Sigmoid colon (tissue), 7 donors: ENCODE data around the gene PIK3CB. TPM values are rescaled to one million over a fixed set of nuclear protein-coding genes. Genes with fewer than 3 reads are reported as not detected.

Source experiments
- DNase-seq: peaks from one replicate; pipeline ENCODE4 v3.0.0-alpha.2; 2019
- H3K27ac ChIP-seq, 4 donors: fragments of 200-600 bp; sonication (generic); one replicate each; pipeline ENCODE4 v1.5.1; 2016 to 2019; ENCODE audit warnings: mild to moderate bottlenecking in 1 of 4
- H3K27me3 ChIP-seq, 3 donors: fragments of 200-600 bp; sonication (generic); one replicate each; pipeline ENCODE4 v1.5.1; 2019; ENCODE audit warnings: mild to moderate bottlenecking in 1 of 3
- H3K36me3 ChIP-seq, 4 donors: fragments of 200-600 bp; sonication (generic); one replicate each; pipeline ENCODE4 v1.5.1; 2016 to 2019
- H3K4me1 ChIP-seq, 4 donors: fragments of 200-600 bp; sonication (generic); one replicate each; pipeline ENCODE4 v1.5.1; 2017 to 2019
- H3K4me3 ChIP-seq, 4 donors: fragments of 200-600 bp; sonication (generic); one replicate each; pipeline ENCODE4 v1.5.1; 2017 to 2019; ENCODE audit warnings: mild to moderate bottlenecking in 2 of 4, moderate library complexity in 1 of 4
- H3K9me3 ChIP-seq, 4 donors: fragments of 200-600 bp in 3 of 4; sonication (generic) in 3 of 4; one replicate each; pipeline versions ENCODE4 v1.5.1 to v1.6.1; 2013 to 2019
- CTCF ChIP-seq, 4 experiments: fragments of 450-650 bp in 3 of 4; fragments of 200-600 bp in 1 of 4; IDR thresholded peaks; one replicate each; pipeline ENCODE4 v1.5.1; 2016 to 2019; ENCODE audit warnings: antibody characterized with exemption in 4 of 4, mild to moderate bottlenecking in 3 of 4, moderate library complexity in 2 of 4
- EP300 ChIP-seq, 4 donors: sonication (generic); formaldehyde crosslinking; IDR thresholded peaks; one replicate each; pipeline ENCODE4 v1.6.1; 2017; ENCODE audit warnings: antibody characterized with exemption in 4 of 4
- POLR2A ChIP-seq, 2 donors: fragments of 450-650 bp; IDR thresholded peaks; one replicate each; pipeline ENCODE4 v1.6.1; 2016; ENCODE audit warnings: antibody characterized with exemption in 2 of 2, mild to moderate bottlenecking in 2 of 2, moderate library complexity in 2 of 2
- POLR2AphosphoS5 ChIP-seq, 4 donors: sonication (generic); formaldehyde crosslinking; IDR thresholded peaks; one replicate each; pipeline ENCODE4 v1.6.1; 2017; ENCODE audit warnings: antibody characterized with exemption in 4 of 4
- WGBS, 2 donors: extraction: QIAGEN DNeasy Blood & Tissue Kit; methylation state at CpG; one replicate each; pipeline ENCODE4 v1.1.7; 2013; 5-methylcytosine and 5-hydroxymethylcytosine counted together
- intact Hi-C: fragments of 100-400 bp; cut with DNase I; formaldehyde crosslinking; loops from one replicate; pipeline ENCODE4 v1.15.1; 2023
- polyA plus RNA-seq, 3 donors: library from polyadenylated mRNA; stranded (reverse); fragments of 200-250 nt; gene quantifications; one replicate each; pipeline ENCODE4 v1.2.3, GENCODE V29; 2013
- total RNA-seq, 4 donors: library from RNA; depleted of rRNA; stranded (reverse); fragments of >200 nt; gene quantifications; one replicate each; pipeline ENCODE4 v1.1.0, GENCODE V29; 2016
- donor health status: healthy with polysubstance abuse.
- donor health status: Bipolar disorder and iron deficiency.
- donor health status: healthy.

The PIK3CB gene
- total and polyA plus RNA-seq, 7 donors = 17.4 to 29.5 (median 22.0) TPM

GRCh38 chr3:138867996-138868395, 33.3 kb upstream of the PIK3CB start:
- no peak for TF ChIP-seq POLR2A (IDR thresholded peaks at IDR 0.05)
- TF ChIP-seq CTCF (IDR thresholded peaks at IDR 0.05) = no peak
- no peak for TF ChIP-seq POLR2AphosphoS5 (IDR thresholded peaks at IDR 0.05)
- TF ChIP-seq EP300 (IDR thresholded peaks at IDR 0.05) = no peak
- H3K4me1 ChIP-seq = peaks cover 0 to 8% (median 2%) of the 10 kb centered on the region in 4 donors
- no peak overlapping the region for H3K27ac ChIP-seq
- no peaks in the 10 kb centered on the region for H3K9me3 ChIP-seq
- WGBS, 2 donors = 22 to 27% methylated on average over 1 of the region's 1 CpG
- intact Hi-C loops = no loop called here
- no peaks in the 10 kb centered on the region for H3K36me3 ChIP-seq
- no peak overlapping the region for H3K4me3 ChIP-seq
- no peaks in the 10 kb centered on the region for H3K27me3 ChIP-seq
- DNase-seq = no peak

- no peak for DNase-seq
- no peak for TF ChIP-seq EP300 (IDR thresholded peaks at IDR 0.05)
- no peak for TF ChIP-seq CTCF (IDR thresholded peaks at IDR 0.05)
- TF ChIP-seq POLR2A (IDR thresholded peaks at IDR 0.05) = no peak
- no peak for TF ChIP-seq POLR2AphosphoS5 (IDR thresholded peaks at IDR 0.05)
- no peaks in the 10 kb centered on the region for H3K9me3 ChIP-seq
- peak overlapping the region in 1 of 4 donors; percentile 48 for H3K27ac ChIP-seq
- 94% methylated on average over 4 of the region's 4 CpGs for WGBS, 2 donors
- no peaks in the 10 kb centered on the region for H3K36me3 ChIP-seq
- H3K4me1 ChIP-seq = peaks cover 0 to 11% (median 4%) of the 10 kb centered on the region in 4 donors
- no peaks in the 10 kb centered on the region for H3K27me3 ChIP-seq
- no peak overlapping the region for H3K4me3 ChIP-seq
- intact Hi-C loops = no loop called here
Observed at GRCh38 chr3:138863776-138864113, 29.0 kb upstream of the PIK3CB start.

GRCh38 chr3:138862924-138863775, 28.4 kb upstream of the PIK3CB start:
- Histone ChIP-seq H3K4me1 (peaks cover 0 to 11% (median 4%) of the 10 kb centered on the region in 4 donors), H3K36me3 (no peaks in the 10 kb centered on the region), H3K9me3 (no peaks in the 10 kb centered on the region), H3K27ac (peak overlapping the region in 3 of 4 donors; percentile 9 to 48 (median 13)), H3K4me3 (no peak overlapping the region), H3K27me3 (no peaks in the 10 kb centered on the region)
- WGBS, 2 donors = 10 to 51% methylated on average over 11 of the region's 11 CpGs
- intact Hi-C loops = no loop called here
- TF ChIP-seq POLR2A (IDR thresholded peaks at IDR 0.05) (no peak), CTCF (IDR thresholded peaks at IDR 0.05) (no peak), POLR2AphosphoS5 (IDR thresholded peaks at IDR 0.05) (no peak), EP300 (IDR thresholded peaks at IDR 0.05) (no peak)
- no peak for DNase-seq

- H3K9me3 ChIP-seq = no peaks in the 10 kb centered on the region
- 14 to 57% methylated on average over 4 of the region's 4 CpGs for WGBS, 2 donors
- H3K36me3 ChIP-seq = no peaks in the 10 kb centered on the region
- TF ChIP-seq EP300 (IDR thresholded peaks at IDR 0.05) (no peak), CTCF (IDR thresholded peaks at IDR 0.05) (no peak)
- DNase-seq = no peak
- peaks cover 0 to 11% (median 4%) of the 10 kb centered on the region in 4 donors for H3K4me1 ChIP-seq
- peak overlapping the region in 2 of 4 donors; percentile 9 to 48 for H3K27ac ChIP-seq
- intact Hi-C loops = no loop called here
- H3K27me3 ChIP-seq = no peaks in the 10 kb centered on the region
- no peak overlapping the region for H3K4me3 ChIP-seq
Observed at GRCh38 chr3:138862531-138862923, 27.8 kb upstream of the PIK3CB start.
